Kidney (tissue), 14 donors: Measurements from ENCODE around the gene MRPL58. TPM values are rescaled to one million over a fixed set of nuclear protein-coding genes. Genes with fewer than 3 reads are reported as not detected.

Experiments
- DNase-seq, 5 donors: peaks; one replicate each; pipeline ENCODE4 v3.0.0-alpha.2; 2013 to 2020
- FAIRE-seq: peaks from 2 replicates; lab custom pipeline; 2012; peaks lifted over from hg19 to GRCh38; lab: Jason Lieb, UNC
- H3K27ac ChIP-seq, 2 donors: one replicate each; pipeline ENCODE4 v1.7.0; 2013; ENCODE audit warnings: low read depth in 2 of 2, low read length in 2 of 2, inconsistent platforms in 1 of 2
- H3K27me3 ChIP-seq: one replicate; pipeline ENCODE4 v1.7.1; 2013; ENCODE audit warnings: low read length, inconsistent platforms; ENCODE audit not compliant: control insufficient read depth, insufficient read depth
- H3K36me3 ChIP-seq, 3 donors: one replicate each; pipeline versions ENCODE4 v1.7.0 to v1.7.1; 2013; ENCODE audit warnings: low read length in 3 of 3, control low read depth in 1 of 3, inconsistent platforms in 1 of 3; ENCODE audit not compliant: insufficient read depth in 3 of 3, control insufficient read depth in 2 of 3
- H3K4me1 ChIP-seq, 3 donors: one replicate each; pipeline versions ENCODE4 v1.7.0 to v1.7.1; 2013; ENCODE audit warnings: low read length in 3 of 3, inconsistent platforms in 1 of 3, low read depth in 1 of 3; ENCODE audit not compliant: control insufficient read depth in 2 of 3, insufficient read depth in 2 of 3
- H3K4me3 ChIP-seq, 3 donors: one replicate each; pipeline versions ENCODE4 v1.7.0 to v1.8.1; 2013; ENCODE audit warnings: low read length in 3 of 3, control low read depth in 1 of 3, inconsistent platforms in 1 of 3
- H3K9ac ChIP-seq, 3 donors: one replicate each; pipeline versions ENCODE4 v1.7.0 to v1.7.1; 2013; ENCODE audit warnings: low read length in 3 of 3, control low read depth in 1 of 3, inconsistent platforms in 1 of 3
- H3K9me3 ChIP-seq, 3 donors: one replicate each; pipeline versions ENCODE4 v1.7.0 to v1.7.1; 2013; ENCODE audit warnings: low read length in 3 of 3, control low read depth in 1 of 3, inconsistent platforms in 1 of 3; ENCODE audit not compliant: control insufficient read depth in 2 of 3, insufficient read depth in 1 of 3
- CTCF ChIP-seq: IDR thresholded peaks from 3 replicates; pipeline ENCODE4 v1.5.1; 2012; ENCODE audit warnings: mild to moderate bottlenecking, moderate library complexity, borderline replicate concordance; ENCODE audit not compliant: insufficient read depth; ENCODE audit errors: extremely low read depth
- intact Hi-C: fragments of 100-400 bp; cut with DNase I; formaldehyde crosslinking; loops from one replicate; pipeline ENCODE4 v1.11.1; 2022
- polyA plus RNA-seq: library from polyadenylated mRNA; stranded (reverse); fragments of 350-450 nt; fragmentation: Illumina TruSeq; extraction: RNeasy Lipid Tissue Mini Kit (QIAGEN cat#74804); gene quantifications from one replicate; pipeline ENCODE4 v1.2.3, GENCODE V29; 2014; ENCODE audit warnings: low read depth, low replicate concordance; ENCODE audit not compliant: insufficient read depth
- total RNA-seq: library from RNA; stranded (reverse); fragmentation: NEBNext Ultra II Directional; extraction: Animal tissue kit (Norgen Biotek cat#: 25700); gene quantifications from one replicate; pipeline ENCODE4 v1.2.1, GENCODE V29; 2021
- donor health status: control.
- donor health status: control.
- donor health status: control.
- donor health status: control.
- donor health status: control.
- donor health status: DM: yes; HTN: yes; CAD: no.
- donor health status: Normal renal cell carcinoma (clear cell type).

Gene MRPL58
- total and polyA plus RNA-seq, 2 donors from 2014 or later = 23.1 to 84.5 TPM

- DNase-seq (no peak), FAIRE-seq (no peak)
- Histone ChIP-seq H3K4me3 (no peak overlapping the region), H3K36me3 (no peaks in the 10 kb centered on the region), H3K9ac (no peak overlapping the region), H3K9me3 (no peaks in the 10 kb centered on the region), H3K4me1 (peaks cover 0 to 10% (median 5%) of the 10 kb centered on the region in 3 donors), H3K27ac (no peak overlapping the region), H3K27me3 (no peaks in the 10 kb centered on the region)
- intact Hi-C loops = no loop called here
- no peak for TF ChIP-seq CTCF
Measured at GRCh38 chr17:74977802-74978201, 34.7 kb upstream of the MRPL58 start.

GRCh38 chr17:74978240-74978639, 34.2 kb upstream of the MRPL58 start:
- FAIRE-seq (no peak), DNase-seq (no peak)
- intact Hi-C loops = no loop called here
- TF ChIP-seq CTCF = no peak
- no peaks in the 10 kb centered on the region for H3K36me3 ChIP-seq
- no peaks in the 10 kb centered on the region for H3K9me3 ChIP-seq
- H3K27ac ChIP-seq = no peak overlapping the region
- no peaks in the 10 kb centered on the region for H3K27me3 ChIP-seq
- H3K4me3 ChIP-seq = no peak overlapping the region
- H3K9ac ChIP-seq = no peak overlapping the region
- peaks cover 0 to 5% (median 5%) of the 10 kb centered on the region in 3 donors for H3K4me1 ChIP-seq

GRCh38 chr17:74979408-74980146, 32.9 kb upstream of the MRPL58 start:
- Histone ChIP-seq H3K9ac (no peak overlapping the region), H3K4me3 (no peak overlapping the region), H3K36me3 (no peaks in the 10 kb centered on the region), H3K27ac (no peak overlapping the region), H3K9me3 (no peaks in the 10 kb centered on the region), H3K27me3 (no peaks in the 10 kb centered on the region), H3K4me1 (peaks cover 0 to 5% (median 5%) of the 10 kb centered on the region in 3 donors)
- no peak for TF ChIP-seq CTCF
- DNase-seq (no peak), FAIRE-seq (no peak)
- intact Hi-C loops = no loop called here
